Measurements from ENCODE around the gene LZIC. TPM values are rescaled to one million over a fixed set of nuclear protein-coding genes. Genes with fewer than 3 reads are reported as not detected.

The LZIC gene
- total and polyA plus RNA-seq, 2 of the 13 experiments (the other 11 are each of a cell fraction or from before 2014, with no cell fraction given) = 25.2 to 71.8 TPM

GRCh38 chr1:9916452-9916851, 26.7 kb downstream of the LZIC start:
- no peak overlapping the region for H2AFZ ChIP-seq (ENCODE audit: low read length)
- ATAC-seq = no peak
- no peaks in the 10 kb centered on the region for H3K36me3 ChIP-seq (replicated peaks in 1 of 2; ENCODE audit: control insufficient read depth in 1 of 2, insufficient read depth in 2 of 2, low read length in 2 of 2)
- no peak for FAIRE-seq
- DNase-seq (ENCODE audit: low spot score) = no peak
- 0 out of 2 replicates have a peak overlapping the region, but pooled peaks have one; percentile 11 for H3K9ac ChIP-seq (ENCODE audit: insufficient read depth, low read depth, low read length)
- intact Hi-C loops (cut with micrococcal nuclease; ENCODE audit: unreplicated experiment) (no loop called here), in situ Hi-C loops (cut with HindIII; ENCODE audit: extremely low pct_ligation_motif_present, low pct_unique_long_range_greater_than_20kb) (no loop called here)
- H3K9me3 ChIP-seq (ENCODE audit: low read length) = no peaks in the 10 kb centered on the region
- CTCF ChIA-PET (ENCODE audit: low intra/inter-chr PET ratio, low total read pairs) = no interaction called here
- no peaks in the 10 kb centered on the region for H4K20me1 ChIP-seq (ENCODE audit: insufficient read depth, low read length)
- WGBS (ENCODE audit: low lambda C conversion rate) = 95% methylated on average over 2 of the region's 2 CpGs
- H3K4me2 ChIP-seq (ENCODE audit: low read depth, low read length) = no peak overlapping the region
- BruUV-seq (replicated peaks) = no TSS peak
- H3K4me3 ChIP-seq (replicated peaks in 1 of 3; ENCODE audit: insufficient read depth in 1 of 3, low read depth in 2 of 3, low read length in 3 of 3) = no peak overlapping the region
- peaks cover 48% of the 10 kb centered on the region for H3K4me1 ChIP-seq (ENCODE audit: insufficient read depth, low read length)
- no peaks in the 10 kb centered on the region for H3K27me3 ChIP-seq (ENCODE audit: control insufficient read depth in 1 of 2, insufficient read depth in 2 of 2, low read length in 2 of 2)
- TF ChIP-seq ZNF383 (CRISPR knock-in tag; IDR thresholded peaks at IDR 0.05; ENCODE audit: borderline replicate concordance) (no peak), DNMT3B (CRISPR knock-in tag; conservative IDR thresholded peaks at IDR 0.05) (no peak), ZNF142 (CRISPR knock-in tag; IDR thresholded peaks at IDR 0.05) (no peak), E2F2 (CRISPR knock-in tag; IDR thresholded peaks at IDR 0.05; ENCODE audit: borderline replicate concordance) (no peak), TAF15 (IDR thresholded peaks at IDR 0.05; ENCODE audit: low read depth, low read length, poor library complexity, severe bottlenecking) (no peak)
- H3K79me2 ChIP-seq (ENCODE audit: insufficient read depth, low read length) = no peaks in the 10 kb centered on the region
- POLR2A ChIA-PET = interaction anchor here (1.1 to 6.3 kb wide), 4 partner anchors 12 to 27 kb away, joined by 3 to 130 read pairs (median 28); partner anchors contain the start of genes LZIC and NMNAT1
- H3K27ac ChIP-seq (ENCODE audit: extremely low read length, insufficient read depth, low read length) = no peak overlapping the region
